K562 (cell line): Measurements from ENCODE around the gene NIPAL3. TPM values are rescaled to one million over a fixed set of nuclear protein-coding genes. Genes with fewer than 3 reads are reported as not detected.

Experiments
- BCL6 ChIP-seq: fragments of 250-450 bp; sonication (Bioruptor Pico); IDR thresholded peaks from 2 replicates; pipeline ENCODE4 v1.4.0; 2020
- BHLHE40 ChIP-seq: IDR thresholded peaks from 2 replicates; pipeline ENCODE4 v1.6.1; 2011; ENCODE audit warnings: low read length, improper control_type of control experiment
- CUX1 ChIP-seq: fragments of 200-800 bp; sonication (Bioruptor generic); IDR thresholded peaks from 2 replicates; pipeline ENCODE4 v1.6.1; 2016; ENCODE audit warnings: missing genetic modification characterization, missing compliant biosample characterization
- HDGF ChIP-seq: fragments of 450-650 bp; IDR thresholded peaks from 2 replicates; pipeline ENCODE4 v1.6.1; 2016
- HSF4 ChIP-seq: fragments of 250-450 bp; sonication (Bioruptor Pico); IDR thresholded peaks from 2 replicates; pipeline ENCODE4 v2.1.2; 2022; ENCODE audit warnings: mild to moderate bottlenecking, moderate library complexity, borderline replicate concordance
- NFE2 ChIP-seq: IDR thresholded peaks from 2 replicates; pipeline ENCODE4 v1.6.1; 2014; ENCODE audit warnings: antibody characterized with exemption, low read depth
- PURB ChIP-seq: sonication (generic); formaldehyde crosslinking; IDR thresholded peaks from 2 replicates; pipeline ENCODE4 v1.9.0; 2021; ENCODE audit warnings: low read depth, mild to moderate bottlenecking, missing genetic modification reagents
- RB1 ChIP-seq: fragments of 450-650 bp; IDR thresholded peaks from 2 replicates; pipeline ENCODE4 v1.6.1; 2017; ENCODE audit warnings: low read depth, mild to moderate bottlenecking
- RFX5 ChIP-seq: IDR thresholded peaks from 2 replicates; pipeline ENCODE4 v1.6.1; 2011; ENCODE audit warnings: low read depth, mild to moderate bottlenecking, improper control_type of control experiment, low read length
- RREB1 ChIP-seq: fragments of 250-450 bp; sonication (Bioruptor Pico); IDR thresholded peaks from 2 replicates; pipeline ENCODE4 v1.4.0; 2020
- TGIF2 ChIP-seq: sonication (generic); formaldehyde crosslinking; IDR thresholded peaks from 2 replicates; pipeline ENCODE4 v1.8.1; 2022; ENCODE audit warnings: mild to moderate bottlenecking, missing genetic modification reagents, moderate library complexity
- ZNF124 ChIP-seq: sonication (generic); formaldehyde crosslinking; IDR thresholded peaks from 2 replicates; pipeline ENCODE4 v1.8.1; 2022; ENCODE audit warnings: missing genetic modification reagents
- ZNF217 ChIP-seq: sonication (generic); formaldehyde crosslinking; IDR thresholded peaks from 2 replicates; pipeline ENCODE4 v1.8.0; 2022; ENCODE audit warnings: mild to moderate bottlenecking, missing genetic modification reagents
- ZNF282 ChIP-seq: sonication (generic); formaldehyde crosslinking; IDR thresholded peaks from 2 replicates; pipeline ENCODE4 v1.8.1; 2023; ENCODE audit warnings: missing genetic modification reagents
- ZNF551 ChIP-seq: fragments of 250-450 bp; sonication (Bioruptor Pico); IDR thresholded peaks from 2 replicates; pipeline ENCODE4 v1.5.0; 2021; ENCODE audit warnings: mild to moderate bottlenecking, moderate library complexity
- ZNF655 ChIP-seq: fragments of 250-450 bp; sonication (Bioruptor Pico); IDR thresholded peaks from 2 replicates; pipeline ENCODE4 v1.5.0; 2021
- ZNF778 ChIP-seq: fragments of 450-650 bp; formaldehyde crosslinking; IDR thresholded peaks from 2 replicates; pipeline ENCODE4 v1.4.0; 2020; ENCODE audit warnings: mild to moderate bottlenecking, moderate library complexity
- polyA plus RNA-seq, 8 experiments: library from polyadenylated mRNA; depleted of rRNA in 4 of 8; stranded (reverse) in 5 of 8; unstranded in 3 of 8; fragments of >200 nt; fragmentation: Nextera tagmentation in 2 of 8; fragmentation: Illumina TruSeq in 1 of 8; extraction: Ambion mirVana in 2 of 8; extraction: Trizol in 1 of 8; gene quantifications; 2 replicates each; pipeline versions ENCODE4 v1.2.1 to v1.2.3, GENCODE V29; 2011 to 2014; ENCODE audit warnings: inconsistent platforms in 1 of 8, missing spikeins in 1 of 8
- total RNA-seq, 7 experiments: library from RNA; depleted of rRNA in 6 of 7; stranded (reverse); fragments of >200 nt in 6 of 7; fragmentation: Illumina TruSeq in 2 of 7; extraction: Trizol in 2 of 7; gene quantifications; 2 replicates each; pipeline versions ENCODE4 v1.2.1 to v1.2.3, GENCODE V29; 2011 to 2021; ENCODE audit warnings: low replicate concordance in 1 of 7

The NIPAL3 gene
- total and polyA plus RNA-seq, 9 of the 15 experiments (the other 6 are each of a cell fraction or from before 2014, with no cell fraction given): 10.5 to 26.3 (median 16.0) TPM

GRCh38 chr1:24502065-24502708 lies 86.6 kb downstream of the NIPAL3 start (continued):
- TF ChIP-seq RREB1 (CRISPR knock-in tag) (no peak), HSF4 (no peak), BCL6 (CRISPR knock-in tag) (no peak), ZNF282 (CRISPR knock-in tag) (no peak), RB1 (no peak), NFE2 (no peak), PURB (CRISPR knock-in tag) (no peak), ZNF217 (CRISPR knock-in tag) (no peak), RFX5 (no peak), HDGF (no peak), ZNF655 (CRISPR knock-in tag) (no peak), ZNF551 (no peak), CUX1 (CRISPR knock-in tag) (no peak), TGIF2 (CRISPR knock-in tag) (no peak), BHLHE40 (no peak), ZNF778 (CRISPR knock-in tag) (no peak), ZNF124 (no peak)
